ENCODE results near the gene KANK4.

DNA sequence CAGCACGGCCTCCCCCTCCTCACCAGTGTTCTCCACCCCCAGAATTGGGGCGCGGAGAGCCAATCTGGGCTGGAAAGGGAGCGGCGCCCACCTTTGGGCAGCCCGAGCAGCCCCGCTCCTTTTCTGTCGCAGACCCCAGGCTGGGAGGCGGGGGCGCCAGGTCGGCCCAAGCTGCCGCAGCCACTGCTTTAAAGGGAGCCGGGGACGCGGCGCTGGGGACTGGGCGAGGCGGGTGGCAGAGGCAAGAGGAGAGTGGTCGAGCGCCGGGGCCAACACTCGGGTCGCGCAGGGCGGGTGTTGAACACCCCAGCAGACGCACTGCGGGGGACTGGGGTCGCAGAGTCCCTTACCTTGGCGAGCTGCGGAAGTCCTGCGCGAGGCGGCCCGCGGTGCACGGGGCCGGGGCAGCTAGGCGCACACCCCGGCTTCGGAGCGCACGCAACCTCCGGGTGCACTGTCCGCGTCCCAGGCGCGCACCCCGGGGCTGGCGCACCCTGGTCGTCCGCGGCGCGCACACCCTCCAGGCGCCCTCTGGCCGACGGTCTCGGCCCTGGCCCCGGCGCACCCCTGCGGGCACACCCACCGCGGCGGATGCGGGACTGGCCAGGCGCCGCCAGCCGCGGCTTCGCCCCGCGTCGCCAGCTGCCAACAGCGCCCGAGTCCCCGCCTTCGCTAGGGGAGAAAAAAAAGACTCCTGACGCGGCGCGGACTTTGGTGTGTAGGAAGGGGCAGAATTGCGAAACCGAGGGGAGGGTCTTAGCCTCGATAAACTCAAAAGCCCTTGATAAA, at the start of gene KANK4:
- TF ChIP-seq, protein P1, sequence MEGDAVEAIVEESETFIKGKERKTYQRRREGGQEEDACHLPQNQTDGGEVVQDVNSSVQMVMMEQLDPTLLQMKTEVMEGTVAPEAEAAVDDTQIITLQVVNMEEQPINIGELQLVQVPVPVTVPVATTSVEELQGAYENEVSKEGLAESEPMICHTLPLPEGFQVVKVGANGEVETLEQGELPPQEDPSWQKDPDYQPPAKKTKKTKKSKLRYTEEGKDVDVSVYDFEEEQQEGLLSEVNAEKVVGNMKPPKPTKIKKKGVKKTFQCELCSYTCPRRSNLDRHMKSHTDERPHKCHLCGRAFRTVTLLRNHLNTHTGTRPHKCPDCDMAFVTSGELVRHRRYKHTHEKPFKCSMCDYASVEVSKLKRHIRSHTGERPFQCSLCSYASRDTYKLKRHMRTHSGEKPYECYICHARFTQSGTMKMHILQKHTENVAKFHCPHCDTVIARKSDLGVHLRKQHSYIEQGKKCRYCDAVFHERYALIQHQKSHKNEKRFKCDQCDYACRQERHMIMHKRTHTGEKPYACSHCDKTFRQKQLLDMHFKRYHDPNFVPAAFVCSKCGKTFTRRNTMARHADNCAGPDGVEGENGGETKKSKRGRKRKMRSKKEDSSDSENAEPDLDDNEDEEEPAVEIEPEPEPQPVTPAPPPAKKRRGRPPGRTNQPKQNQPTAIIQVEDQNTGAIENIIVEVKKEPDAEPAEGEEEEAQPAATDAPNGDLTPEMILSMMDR (IDR thresholded peaks at IDR 0.05), result no peak
- no peak for TF ChIP-seq POLR2A (IDR thresholded peaks at IDR 0.05)
